GM19397 (cell line): ENCODE measurements around the gene PGA5.
"Not testable (repeated sequence)": the region's sequence is repeated elsewhere in the genome, so short reads cannot be mapped to it uniquely, and the experiment has no call there.

Experiments
- ATAC-seq: cut with Tn5 transposase; IDR thresholded peaks from one replicate; pipeline ENCODE4 v1.9.1; 2021; ENCODE audit warnings: mild to moderate bottlenecking, moderate library complexity; ENCODE audit not compliant: unreplicated experiment

Gene PGA5

DNA sequence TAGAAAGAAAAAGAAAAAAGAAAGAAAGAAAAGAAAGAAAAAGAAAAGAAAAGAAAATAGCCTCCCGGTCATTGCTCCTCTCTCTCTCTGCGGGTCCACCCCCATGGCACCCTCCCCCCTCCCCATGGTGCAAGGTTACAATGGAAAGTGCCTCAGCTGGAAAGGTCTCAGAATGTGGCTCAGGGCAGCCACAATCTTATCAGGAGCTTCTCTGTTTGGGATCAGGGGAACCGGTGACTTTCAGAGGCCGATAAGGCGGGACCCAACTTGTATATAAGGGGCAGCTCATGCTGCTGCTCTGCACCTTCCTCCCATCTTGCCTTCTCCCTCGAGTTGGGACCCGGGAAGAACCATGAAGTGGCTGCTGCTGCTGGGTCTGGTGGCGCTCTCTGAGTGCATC lies at the start of gene PGA5:
TSS of gene PGA5 (plus strand) at position 301 of the 400 bp plus-strand sequence. CDS start at position 353, 52 bp downstream.
- not testable (repeated sequence) for ATAC-seq

DNA sequence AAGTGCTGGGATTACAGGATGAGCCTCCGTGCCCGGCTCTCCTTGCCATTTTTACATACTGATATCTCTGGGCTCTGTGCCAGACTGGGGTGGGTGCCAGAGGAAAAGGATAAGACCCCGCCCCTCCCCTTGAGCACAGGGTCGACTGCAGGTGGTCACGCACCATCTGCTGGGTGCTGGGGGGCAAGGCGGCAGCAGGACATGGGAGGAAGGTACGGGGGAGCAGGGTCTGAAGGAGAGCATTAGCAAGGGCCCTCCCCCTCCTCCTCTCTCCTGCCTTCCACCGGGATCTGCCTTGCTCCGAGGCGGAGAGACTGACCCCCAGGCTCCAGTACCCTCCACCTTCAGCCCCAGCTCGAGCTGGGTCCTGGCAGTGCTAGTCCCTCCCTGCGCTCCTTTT lies 47.4 kb upstream of the PGA5 start:
- ATAC-seq: no peak

DNA sequence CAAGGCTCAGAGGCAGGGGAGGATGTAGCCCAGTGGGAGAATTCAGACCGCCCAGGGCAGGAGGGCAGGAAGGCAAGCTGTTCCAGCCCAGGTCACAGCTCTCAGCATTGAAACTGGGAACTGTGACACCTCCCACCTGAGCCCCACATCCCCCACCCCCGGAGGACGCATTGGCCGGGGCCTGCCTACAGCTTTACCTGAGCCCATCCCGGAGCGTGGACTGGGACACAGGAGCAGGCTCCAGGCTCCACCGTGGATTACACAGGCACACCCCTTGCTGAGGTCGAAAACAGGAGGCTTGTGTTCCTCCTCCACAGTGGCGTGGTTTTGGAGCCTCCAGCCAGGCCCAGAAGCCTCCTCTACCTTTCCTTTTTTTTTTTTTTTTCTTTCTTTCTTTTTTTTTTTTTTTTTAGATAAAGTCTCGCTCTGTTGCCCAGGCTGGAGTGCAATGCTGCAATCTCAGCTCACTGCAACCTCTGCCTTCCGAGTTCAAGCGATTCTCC lies 46.8 kb upstream of the PGA5 start:
- no peak for ATAC-seq

DNA sequence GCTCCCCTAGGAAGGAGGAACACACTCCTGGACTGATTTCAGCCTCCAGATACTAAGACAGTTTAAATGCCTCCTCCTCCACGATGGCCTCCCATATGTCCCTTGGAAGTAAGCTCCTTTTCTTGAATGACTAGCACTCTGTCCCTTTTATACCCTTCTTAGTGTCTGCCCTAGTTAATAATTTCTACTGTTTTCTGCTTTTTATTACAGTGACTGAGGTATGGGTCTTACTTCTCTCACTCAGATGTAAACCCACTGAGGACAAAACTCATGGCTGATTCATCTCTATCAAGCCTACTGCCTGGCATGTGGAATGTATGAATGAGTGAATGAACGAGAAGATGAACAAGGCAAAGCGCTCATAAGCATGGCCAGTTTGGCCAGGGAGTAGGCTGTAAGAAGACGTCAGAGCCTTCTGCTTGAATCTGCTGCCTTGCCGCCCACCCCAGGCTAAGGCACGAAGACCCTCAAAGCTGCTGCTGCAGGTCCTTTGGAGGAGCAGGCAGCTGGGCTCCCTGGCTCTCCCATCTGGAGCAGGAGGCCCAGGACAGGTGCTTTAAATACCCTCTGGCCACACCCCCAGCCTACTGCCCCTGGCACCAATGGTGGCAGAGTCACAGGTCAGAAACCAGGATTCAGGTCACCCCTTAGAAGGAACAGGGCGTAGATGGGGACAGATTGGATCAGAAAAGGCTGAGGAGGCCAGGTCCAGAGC lies 45.8 kb upstream of the PGA5 start:
- ATAC-seq: no peak

DNA sequence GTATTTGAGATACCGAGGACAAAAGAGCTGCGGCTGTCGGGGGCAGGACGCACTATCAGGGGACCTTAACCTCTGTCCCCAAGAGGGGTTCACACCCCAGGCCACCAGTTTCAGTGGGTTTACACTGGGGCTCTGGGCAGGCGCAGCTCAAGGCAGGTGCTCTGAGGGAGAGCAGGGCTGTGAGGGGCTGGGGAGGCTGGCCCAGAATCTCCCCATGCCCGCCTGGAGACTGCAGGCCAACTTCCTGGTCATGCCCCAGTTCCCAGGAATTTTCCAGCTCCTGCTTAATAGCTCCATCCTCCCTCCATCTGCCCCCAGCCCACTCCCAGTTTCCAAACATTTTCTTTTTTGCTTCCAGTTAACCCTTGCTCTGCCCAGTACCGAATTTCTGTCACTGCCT lies 45.3 kb upstream of the PGA5 start:
- no peak for ATAC-seq

DNA sequence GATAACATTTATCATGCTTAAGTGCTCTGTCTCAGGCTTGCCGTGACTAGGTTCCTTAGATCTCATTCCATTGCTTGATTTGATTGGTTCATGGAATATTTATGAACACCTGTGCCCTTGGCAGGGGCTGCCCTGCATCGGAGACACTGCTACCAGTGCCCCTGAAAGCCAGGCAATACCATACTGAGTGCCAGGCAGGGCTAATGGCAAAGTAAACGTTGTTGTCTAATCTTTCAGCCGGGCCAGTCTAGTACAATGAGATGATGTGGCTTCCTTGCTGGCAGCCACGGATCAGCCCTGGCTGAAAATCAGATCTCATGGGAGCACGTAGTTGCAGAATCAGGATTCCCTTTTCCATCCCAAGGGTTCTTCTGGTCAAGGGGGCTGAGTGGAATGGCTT lies 42.6 kb upstream of the PGA5 start:
- no peak for ATAC-seq

DNA sequence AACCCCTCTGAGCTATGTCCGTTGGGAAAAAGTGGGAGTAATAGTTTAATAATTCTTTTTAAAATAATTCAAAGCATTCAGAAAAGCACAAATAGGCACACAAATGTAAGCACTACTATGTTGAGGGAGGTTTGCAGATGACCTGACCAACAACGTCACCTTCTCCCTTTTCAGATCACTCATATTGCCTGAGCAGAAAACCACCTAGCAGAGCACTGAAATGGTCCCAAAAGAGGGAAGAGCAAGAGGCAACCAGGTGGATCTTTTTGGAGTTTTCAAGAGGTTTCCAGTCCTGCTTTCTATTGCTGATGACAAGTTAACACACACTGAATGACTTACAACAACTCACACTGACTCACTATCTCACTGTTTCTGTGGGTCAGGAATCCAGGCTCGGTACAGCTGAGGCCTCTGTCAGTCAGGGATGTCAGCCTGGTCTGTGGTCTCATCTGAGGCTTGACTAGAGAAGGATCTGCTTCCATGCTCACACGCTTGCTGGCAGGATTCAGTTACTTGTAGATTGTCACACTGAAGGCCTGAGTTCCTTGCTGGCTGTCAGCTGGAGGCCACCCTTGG lies 41.9 kb upstream of the PGA5 start:
- no peak for ATAC-seq

DNA sequence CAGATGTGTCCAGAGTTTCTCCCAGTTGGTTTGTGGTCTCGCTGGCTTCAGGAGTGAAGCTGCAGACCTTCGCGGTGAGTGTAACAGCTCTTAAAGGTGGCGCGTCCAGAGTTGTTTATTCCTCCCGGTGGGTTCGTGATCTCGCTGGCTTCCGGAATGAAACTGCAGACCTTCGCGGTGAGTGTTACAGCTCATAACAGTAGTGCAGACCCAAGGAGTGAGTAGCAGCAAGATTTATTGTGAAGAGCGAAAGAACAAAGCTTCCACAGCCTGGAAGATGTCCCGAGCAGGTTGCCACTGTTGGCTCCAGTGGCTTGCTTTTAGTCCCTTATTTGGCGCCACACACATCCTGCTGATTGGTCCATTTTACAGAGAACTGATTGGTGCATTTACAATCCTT lies 39.5 kb upstream of the PGA5 start:
- no peak for ATAC-seq

DNA sequence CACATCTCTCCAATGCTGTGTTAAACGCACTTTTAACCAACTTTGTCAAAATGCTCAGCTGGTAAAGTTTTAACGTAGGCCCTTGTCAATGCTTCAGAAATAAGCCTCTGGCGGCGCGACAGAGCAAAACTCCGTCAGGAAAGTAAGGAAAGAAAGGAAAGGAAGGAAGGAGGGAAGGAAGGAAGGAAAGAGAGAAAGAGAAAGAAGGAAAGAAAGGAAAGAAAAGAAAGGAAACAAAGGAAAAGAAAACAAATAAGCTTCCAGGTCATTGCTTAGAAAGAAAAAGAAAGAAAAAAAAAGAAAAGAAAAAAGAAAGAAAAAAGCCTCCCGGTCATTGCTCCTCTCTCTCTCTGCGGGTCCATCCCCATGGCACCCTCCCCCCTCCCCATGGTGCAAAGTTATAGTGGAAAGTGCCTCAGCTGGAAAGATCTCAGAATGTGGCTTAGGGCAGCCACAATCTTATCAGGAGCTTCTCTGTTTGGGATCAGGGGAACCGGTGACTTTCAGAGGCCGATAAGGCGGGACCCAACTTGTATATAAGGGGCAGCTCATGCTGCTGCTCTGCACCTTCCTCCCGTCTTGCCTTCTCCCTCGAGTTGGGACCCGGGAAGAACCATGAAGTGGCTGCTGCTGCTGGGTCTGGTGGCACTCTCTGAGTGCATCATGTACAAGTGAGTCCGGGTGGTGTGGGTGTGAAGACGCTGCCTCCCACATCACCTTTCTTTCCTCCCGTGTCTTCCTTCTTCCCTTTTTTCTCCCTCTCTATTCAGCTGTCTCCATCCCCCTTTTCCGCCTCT lies 37.8 kb upstream of the PGA5 start, which contains the start of gene PGA3:
TSS of gene PGA3 (plus strand) at position 566 of the 797 bp plus-strand sequence. CDS start at position 616, 50 bp downstream.
- not testable (repeated sequence) for ATAC-seq

DNA sequence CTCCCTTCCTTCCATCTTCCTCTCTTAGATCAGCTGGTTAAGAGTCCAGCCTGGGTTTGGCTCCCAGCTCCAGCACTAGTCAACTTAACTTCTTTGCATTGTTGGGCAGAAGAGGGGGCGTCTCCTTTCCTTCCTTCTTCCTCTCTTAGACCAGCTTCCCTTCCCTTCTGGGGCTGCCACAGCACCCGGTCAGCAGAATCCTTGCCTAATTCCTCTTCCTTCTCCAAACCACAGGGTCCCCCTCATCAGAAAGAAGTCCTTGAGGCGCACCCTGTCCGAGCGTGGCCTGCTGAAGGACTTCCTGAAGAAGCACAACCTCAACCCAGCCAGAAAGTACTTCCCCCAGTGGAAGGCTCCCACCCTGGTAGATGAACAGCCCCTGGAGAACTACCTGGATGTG lies 37.1 kb upstream of the PGA5 start:
- ATAC-seq: not testable (repeated sequence)

DNA sequence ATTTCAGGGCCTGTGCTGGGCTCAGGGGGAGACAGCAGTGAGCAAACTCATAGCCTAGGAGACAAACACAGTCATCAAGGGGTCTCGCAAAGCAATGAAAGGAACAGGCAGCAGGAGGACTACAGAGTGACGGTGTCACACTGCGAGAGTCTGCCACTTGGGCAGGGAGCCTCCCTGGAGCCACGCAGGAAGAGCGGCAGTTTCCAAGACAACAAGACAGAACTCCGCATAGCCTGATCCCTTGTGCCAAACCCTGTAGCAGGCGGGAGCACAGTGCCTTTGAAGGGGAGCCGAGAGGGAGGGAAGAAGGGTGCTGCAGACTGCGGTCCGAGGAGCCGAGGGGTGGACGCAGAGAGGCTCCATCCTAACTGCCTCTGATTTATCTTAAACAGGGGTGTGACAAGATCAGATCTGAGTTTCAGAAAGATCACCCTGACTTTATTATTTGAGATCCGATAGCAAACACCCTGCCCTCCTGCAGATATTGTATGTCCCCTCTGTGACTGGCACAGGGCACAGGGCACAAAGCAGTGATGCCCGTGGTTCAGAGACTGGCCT lies 36.4 kb upstream of the PGA5 start:
- ATAC-seq: not testable (repeated sequence)

DNA sequence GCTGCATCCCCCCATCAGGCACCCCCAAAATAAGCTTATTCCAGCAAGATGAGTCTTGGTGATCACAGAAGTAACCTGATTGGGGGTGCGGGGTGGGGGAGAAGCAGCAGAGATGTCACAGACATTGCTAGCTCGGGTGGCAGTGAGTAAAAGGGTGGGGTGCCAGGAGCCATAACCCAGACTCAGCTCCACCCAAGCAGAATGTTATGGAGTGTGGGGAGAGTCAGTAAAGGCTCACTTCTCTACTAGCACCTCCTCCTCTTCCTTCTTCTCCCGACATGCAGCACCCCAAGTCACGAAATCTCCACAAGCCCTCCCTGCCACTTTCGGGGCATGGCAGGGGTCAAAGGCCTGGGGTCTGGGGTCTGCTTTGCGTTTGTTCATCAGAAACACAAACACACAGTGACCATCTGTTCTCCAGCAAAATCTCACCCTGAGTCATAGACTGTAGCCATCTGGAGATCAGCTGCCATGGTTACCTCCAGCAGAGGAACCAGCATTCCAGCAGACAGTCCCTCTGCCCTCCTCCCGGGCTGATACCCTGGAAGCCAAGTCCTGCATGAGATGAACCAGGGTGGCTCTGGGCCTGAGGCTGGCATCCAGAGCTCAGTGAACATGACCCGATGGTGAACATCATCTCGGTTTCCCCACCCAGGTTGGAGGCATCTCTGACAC lies 33.2 kb upstream of the PGA5 start:
- ATAC-seq: not testable (repeated sequence)

DNA sequence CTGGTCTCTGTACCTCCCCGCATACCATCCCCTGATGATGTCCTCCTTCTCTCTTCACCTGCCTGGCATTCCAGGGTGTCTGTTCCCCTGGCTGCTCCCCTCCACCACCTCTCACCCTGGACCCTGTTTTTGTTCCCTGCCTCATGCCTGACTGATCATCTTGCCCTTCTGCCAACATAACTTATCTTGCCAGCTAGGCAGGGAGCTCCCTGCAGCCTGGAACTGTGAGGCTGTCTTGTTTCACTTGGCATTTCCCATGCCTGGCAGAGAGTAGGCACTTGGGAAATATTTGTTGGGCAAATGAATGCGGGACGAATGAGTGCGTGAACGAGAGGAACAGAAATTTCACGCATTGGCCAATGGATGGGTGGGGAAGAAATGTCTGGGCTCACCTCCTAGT lies 30.3 kb upstream of the PGA5 start:
- ATAC-seq: not testable (repeated sequence)

DNA sequence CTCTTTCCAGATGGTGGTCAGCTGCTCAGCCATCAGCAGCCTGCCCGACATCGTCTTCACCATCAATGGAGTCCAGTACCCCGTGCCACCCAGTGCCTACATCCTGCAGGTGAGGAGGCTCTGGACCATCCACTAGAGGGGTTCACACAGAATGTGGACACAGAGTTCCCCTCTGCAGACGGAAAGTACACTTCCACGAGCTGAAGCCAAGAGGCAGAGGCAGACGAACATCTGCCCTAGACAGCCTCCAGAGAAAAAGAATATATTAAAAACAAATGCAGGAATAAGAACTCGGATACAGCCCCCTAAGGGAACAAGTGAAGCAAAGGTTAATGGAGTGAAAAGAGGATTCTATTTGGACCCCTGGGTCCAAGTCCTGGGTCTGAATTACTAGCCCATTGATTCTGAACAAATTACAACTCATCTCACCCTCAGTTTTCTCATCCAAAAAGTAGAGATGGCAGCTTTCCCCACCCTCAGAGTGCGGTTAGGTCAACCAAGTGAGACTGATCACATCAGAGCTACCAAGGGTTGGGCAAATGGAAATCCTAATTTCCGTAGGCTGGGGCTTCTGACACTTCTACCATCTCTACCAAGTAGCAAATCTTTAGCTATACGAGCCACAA lies 29.5 kb upstream of the PGA5 start:
- ATAC-seq: not testable (repeated sequence)

DNA sequence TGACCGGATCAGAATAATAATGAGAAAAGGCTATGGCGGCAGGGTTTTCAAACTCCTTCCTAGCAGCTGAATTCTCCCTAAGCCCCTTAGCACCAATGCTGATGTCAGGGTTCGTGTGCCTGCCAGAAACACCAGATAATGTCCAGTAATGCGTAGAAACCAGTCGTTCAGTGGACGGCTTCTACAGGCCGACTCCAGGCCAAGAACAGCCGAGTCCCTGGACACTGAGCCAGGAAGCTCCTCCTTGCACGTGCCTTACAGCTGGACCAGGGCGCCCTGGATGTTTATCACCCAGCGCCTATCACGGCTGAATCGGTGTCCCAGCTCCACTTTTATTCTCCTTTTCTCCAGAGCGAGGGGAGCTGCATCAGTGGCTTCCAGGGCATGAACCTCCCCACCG lies 28.8 kb upstream of the PGA5 start:
- not testable (repeated sequence) for ATAC-seq

DNA sequence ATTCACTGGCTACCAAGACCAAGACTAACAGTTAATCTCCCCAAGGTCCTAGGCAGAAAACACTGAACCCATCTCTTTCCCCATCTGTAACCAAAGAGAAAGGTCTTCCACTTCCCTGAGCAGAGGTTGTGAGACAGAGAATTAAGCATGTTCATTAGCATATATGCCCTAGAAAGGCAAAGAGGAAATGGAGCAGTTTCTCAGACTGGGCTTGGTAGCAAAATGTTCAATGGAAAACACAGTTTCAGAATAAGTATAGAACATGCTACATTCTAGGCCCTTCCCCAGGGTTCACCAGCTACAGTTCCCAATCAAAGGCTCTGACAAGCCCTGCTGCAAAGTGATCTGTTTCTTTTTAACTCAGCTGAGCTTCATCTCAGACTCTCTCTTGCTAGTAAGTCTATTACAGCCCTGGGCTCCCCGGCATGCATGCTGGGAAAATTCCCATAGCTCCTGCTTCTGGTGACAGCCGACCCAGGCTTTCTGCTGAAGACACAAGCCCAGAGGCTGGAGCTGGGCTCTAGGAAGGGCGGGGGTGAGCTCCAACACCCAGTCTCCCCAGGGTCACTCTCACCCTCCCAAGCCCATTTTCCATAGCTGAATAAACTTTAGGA lies 27.2 kb upstream of the PGA5 start:
- ATAC-seq: not testable (repeated sequence)

DNA sequence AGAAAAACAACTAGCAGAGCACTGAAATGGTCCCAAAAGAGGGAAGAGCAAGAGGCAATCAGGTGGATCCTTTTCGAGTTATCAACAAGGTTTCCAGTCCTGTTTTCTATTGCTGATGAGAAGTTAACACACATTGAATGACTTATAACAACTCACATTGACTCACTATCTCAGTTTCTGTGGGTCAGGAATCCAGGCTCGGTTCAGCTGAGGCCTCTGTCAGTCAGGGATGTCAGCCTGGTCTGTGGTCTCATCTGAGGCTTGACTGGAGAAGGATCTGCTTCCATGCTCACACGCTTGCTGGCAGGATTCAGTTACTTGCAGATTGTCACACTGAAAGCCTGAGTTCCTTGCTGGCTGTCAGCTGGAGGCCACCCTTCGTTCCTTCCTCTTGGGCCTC lies 22.7 kb upstream of the PGA5 start:
- ATAC-seq: not testable (repeated sequence)

DNA sequence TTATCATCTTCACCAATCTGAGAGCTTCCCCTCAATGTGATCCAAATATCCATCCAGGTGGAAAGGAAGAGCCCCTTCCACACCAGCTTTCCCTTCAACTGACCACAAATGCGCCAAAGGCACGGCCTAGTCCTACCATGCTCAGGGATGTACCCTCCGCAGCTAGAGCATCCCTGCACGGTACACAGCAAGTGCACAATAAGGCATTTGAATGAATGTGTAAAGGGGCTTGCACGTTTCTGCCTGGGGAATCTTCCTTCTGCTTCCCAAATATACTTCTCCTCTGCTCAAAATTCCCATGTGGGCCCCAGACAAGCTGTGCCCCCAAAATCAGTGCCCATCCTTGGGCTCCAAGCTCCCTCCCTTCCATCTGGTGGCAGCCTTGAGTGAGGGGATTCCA lies 22.0 kb upstream of the PGA5 start:
- ATAC-seq: not testable (repeated sequence)

DNA sequence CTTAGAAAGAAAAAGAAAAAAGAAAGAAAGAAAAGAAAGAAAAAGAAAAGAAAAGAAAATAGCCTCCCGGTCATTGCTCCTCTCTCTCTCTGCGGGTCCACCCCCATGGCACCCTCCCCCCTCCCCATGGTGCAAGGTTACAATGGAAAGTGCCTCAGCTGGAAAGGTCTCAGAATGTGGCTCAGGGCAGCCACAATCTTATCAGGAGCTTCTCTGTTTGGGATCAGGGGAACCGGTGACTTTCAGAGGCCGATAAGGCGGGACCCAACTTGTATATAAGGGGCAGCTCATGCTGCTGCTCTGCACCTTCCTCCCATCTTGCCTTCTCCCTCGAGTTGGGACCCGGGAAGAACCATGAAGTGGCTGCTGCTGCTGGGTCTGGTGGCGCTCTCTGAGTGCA lies 18.9 kb upstream of the PGA5 start, which contains the start of gene PGA4:
TSS of gene PGA4 (plus strand) at position 301 of the 400 bp plus-strand sequence. CDS start at position 355, 54 bp downstream.
- not testable (repeated sequence) for ATAC-seq

DNA sequence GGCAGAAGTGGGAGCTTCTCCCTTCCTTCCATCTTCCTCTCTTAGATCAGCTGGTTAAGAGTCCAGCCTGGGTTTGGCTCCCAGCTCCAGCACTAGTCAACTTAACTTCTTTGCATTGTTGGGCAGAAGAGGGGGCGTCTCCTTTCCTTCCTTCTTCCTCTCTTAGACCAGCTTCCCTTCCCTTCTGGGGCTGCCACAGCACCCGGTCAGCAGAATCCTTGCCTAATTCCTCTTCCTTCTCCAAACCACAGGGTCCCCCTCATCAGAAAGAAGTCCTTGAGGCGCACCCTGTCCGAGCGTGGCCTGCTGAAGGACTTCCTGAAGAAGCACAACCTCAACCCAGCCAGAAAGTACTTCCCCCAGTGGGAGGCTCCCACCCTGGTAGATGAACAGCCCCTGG lies 18.3 kb upstream of the PGA5 start:
- ATAC-seq: not testable (repeated sequence)
